BE2C (cell line): Measurements from ENCODE around the gene OXGR1. TPM values are rescaled to one million over a fixed set of nuclear protein-coding genes. Genes with fewer than 3 reads are reported as not detected.

Experiments
- DNase-seq: peaks from one replicate; pipeline ENCODE4 v3.0.0-alpha.2; 2020
- H3K27me3 ChIP-seq: fragments of 250-450 bp; sonication (Bioruptor Pico); 2 replicates; pipeline ENCODE4 v1.5.1; 2020; ENCODE audit warnings: mild to moderate bottlenecking
- H3K36me3 ChIP-seq: fragments of 250-450 bp; sonication (Bioruptor Pico); 2 replicates; pipeline ENCODE4 v1.5.1; 2020; ENCODE audit warnings: mild to moderate bottlenecking
- H3K4me1 ChIP-seq: fragments of 250-450 bp; sonication (Bioruptor Pico); 2 replicates; pipeline ENCODE4 v1.5.1; 2020
- H3K4me3 ChIP-seq: 2 replicates; pipeline ENCODE4 v1.5.1; 2011; ENCODE audit warnings: low read depth, low read length
- H3K9me3 ChIP-seq: fragments of 250-450 bp; sonication (Bioruptor Pico); 2 replicates; pipeline ENCODE4 v1.5.1; 2020
- CTCF ChIP-seq: IDR thresholded peaks from 2 replicates; pipeline ENCODE4 v1.5.1; 2012; ENCODE audit warnings: mild to moderate bottlenecking, low read depth, low read length
- polyA plus RNA-seq: library from polyadenylated mRNA; unstranded; fragments of >200 nt; gene quantifications from one replicate; pipeline ENCODE4 v1.2.1, GENCODE V29; 2012; ENCODE audit warnings: low read depth, missing spikeins; ENCODE audit not compliant: insufficient read length, insufficient read depth

The OXGR1 gene
- polyA plus RNA-seq = not detected

- no peak for TF ChIP-seq CTCF
- peak within 1 kb of the TSS; percentile 64 for H3K4me3 ChIP-seq
- DNase-seq = peak; percentile 23
- H3K27me3 ChIP-seq = peaks cover 7% of the 10 kb centered on the region; the same call in 1 of the 2 replicates
- H3K36me3 ChIP-seq = no peaks in the 10 kb centered on the region
- no peaks in the 10 kb centered on the region for H3K4me1 ChIP-seq
- no peaks in the 10 kb centered on the region for H3K9me3 ChIP-seq
These were observed at the start of gene OXGR1 for GRCh38 chr13:96994017-96994857. TSS of gene OXGR1 (minus strand) at chr13:96994476. CDS start at chr13:96987759, 6,717 bp downstream.

- DNase-seq = no peak
- no peaks in the 10 kb centered on the region; the same call in 1 of the 2 replicates for H3K9me3 ChIP-seq
- no peaks in the 10 kb centered on the region for H3K36me3 ChIP-seq
- no peaks in the 10 kb centered on the region for H3K4me1 ChIP-seq
- H3K4me3 ChIP-seq = no peak overlapping the region
- TF ChIP-seq CTCF = no peak
- H3K27me3 ChIP-seq = no peaks in the 10 kb centered on the region; the same call in 1 of the 2 replicates
These were observed 49.0 kb upstream of the OXGR1 start for GRCh38 chr13:97043302-97043701.

DNA sequence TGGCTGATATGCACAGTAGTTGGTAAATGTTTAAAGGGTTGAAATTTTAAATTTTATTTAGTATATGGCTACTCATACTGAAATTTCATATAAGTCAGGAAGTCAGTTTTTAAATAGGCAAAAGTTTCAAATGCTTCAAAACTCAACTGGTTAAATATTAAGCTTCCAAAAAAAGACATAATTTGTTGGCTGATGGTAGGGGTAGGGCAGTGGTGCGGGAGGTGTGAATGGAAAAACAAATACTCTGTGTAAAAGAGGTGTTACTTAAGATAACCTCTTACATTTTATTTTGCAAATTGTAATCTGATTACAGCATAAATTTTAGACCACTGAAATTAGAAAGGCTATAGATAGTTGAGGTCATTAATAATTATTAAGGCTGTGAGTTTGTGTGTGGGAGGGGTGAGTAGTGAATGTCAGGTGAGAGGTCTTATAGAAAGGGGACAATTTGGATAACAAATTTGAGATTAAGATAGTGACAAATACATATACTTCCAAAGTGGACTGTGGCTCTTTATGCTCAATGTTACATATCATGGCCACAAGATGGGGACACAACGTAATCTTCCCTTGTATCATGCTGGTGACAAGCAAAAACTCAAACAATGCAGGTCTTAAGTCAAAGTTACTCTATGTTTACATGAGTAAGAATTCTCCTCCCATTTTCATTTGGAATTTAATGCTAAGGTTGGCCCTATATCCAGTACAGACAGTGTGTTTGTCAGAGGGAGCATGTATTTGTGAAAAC, 36.6 kb upstream of the OXGR1 start:
- peak; percentile 71 for TF ChIP-seq CTCF
- Histone ChIP-seq H3K9me3 (no peaks in the 10 kb centered on the region), H3K27me3 (no peaks in the 10 kb centered on the region), H3K36me3 (no peaks in the 10 kb centered on the region), H3K4me1 (no peaks in the 10 kb centered on the region), H3K4me3 (no peak overlapping the region)
- DNase-seq = peak; percentile 30

DNA sequence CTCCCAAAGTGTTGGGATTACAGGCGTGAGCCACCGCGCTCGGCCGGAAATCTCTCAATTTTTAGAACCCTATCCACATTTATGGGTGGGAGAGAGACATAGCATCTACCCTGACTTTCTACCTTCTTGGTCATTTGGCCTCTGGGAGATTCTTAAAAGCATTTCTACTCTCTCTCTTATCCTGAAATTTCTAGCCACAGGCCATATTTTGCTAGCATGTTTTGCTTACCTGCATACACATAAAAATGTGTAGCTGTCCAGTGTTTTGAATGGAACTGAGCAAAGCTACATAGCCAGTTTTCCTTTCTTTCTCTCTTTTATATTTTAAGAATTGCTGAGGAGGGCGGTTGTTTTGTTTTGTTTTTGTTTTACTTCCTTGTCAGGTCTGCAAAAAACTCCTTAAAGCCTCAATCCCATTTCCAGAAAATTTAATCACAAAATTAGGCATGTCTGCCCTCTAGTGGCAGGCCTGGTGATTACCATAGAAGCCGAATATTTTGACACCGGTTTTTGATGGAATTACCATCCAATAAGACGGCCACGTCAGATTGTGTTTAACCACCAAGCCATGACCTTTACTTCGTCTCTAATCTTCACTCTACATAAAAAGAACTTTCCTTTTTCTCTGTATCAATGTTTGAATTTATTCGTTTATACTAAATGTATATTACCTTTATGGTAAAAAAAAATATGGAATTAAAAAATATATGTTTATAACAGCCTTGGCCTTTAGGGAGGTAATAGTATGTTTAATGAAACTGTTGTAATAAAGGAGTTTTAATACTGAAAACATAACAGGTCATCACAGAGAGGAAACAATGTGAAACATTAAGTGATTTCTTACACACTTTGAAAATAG, 34.4 kb upstream of the OXGR1 start:
- H3K27me3 ChIP-seq = no peaks in the 10 kb centered on the region
- peak; percentile 66 for DNase-seq
- TF ChIP-seq CTCF = peak; percentile 89

DNA sequence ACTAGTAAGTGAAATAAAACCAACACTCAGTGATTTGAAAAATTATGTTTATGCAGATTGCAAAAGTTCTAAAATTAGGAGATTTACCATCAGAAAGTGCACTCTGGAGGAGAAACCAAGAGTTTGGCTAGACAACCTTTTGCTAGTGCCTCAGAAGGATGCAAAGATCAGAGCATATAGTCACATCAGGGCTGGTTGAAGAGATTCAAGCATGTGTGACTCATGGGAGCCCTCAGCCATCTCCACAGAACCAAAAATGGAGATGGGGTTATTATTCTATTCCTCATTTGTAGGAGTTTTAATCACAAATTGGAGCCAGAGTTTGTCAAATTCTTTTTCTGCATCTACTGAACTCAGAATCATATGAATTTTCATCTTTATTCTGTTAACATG, 32.9 kb upstream of the OXGR1 start:
- Histone ChIP-seq H3K27me3 (no peaks in the 10 kb centered on the region), H3K36me3 (no peaks in the 10 kb centered on the region), H3K9me3 (no peaks in the 10 kb centered on the region), H3K4me3 (no peak overlapping the region), H3K4me1 (no peaks in the 10 kb centered on the region)
- no peak for DNase-seq
- TF ChIP-seq CTCF = no peak

More for the DNA sequence above, 34.4 kb upstream of the OXGR1 start:
- Histone ChIP-seq H3K9me3 (no peaks in the 10 kb centered on the region), H3K4me3 (no peak overlapping the region), H3K4me1 (no peaks in the 10 kb centered on the region), H3K36me3 (no peaks in the 10 kb centered on the region)
